Measurements from ENCODE around the gene CTBP2.

The CTBP2 gene

DNA sequence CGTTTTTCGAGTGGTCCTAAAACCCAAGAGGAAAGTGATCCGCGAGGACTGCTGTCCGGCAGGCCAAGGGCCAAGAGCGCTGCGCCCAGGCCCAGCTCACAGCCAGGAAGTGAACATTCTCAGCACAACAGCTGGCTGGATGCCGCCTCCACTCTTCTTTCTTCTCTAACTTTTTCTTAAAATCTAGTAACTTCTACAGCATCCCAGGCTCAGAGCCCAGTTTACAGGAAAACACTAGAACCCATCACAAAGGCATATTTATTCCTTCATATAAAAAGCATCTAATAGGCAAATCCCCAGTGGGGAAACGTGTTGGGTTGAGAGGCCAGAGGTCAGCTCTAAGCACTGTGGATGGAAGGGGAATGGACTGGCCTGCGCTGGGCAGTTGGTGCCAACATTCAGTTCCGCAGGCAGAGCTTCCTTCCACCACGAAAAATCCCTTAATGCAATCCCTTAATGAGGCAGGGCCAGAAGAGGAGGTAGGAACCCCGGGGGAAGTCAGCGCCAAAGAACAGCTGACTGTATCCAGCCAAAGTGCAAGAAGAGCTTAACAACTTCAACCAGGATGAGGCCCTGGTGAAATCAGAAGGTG is 143.7 kb downstream of the CTBP2 start:
- DNase-seq: no peak

DNA sequence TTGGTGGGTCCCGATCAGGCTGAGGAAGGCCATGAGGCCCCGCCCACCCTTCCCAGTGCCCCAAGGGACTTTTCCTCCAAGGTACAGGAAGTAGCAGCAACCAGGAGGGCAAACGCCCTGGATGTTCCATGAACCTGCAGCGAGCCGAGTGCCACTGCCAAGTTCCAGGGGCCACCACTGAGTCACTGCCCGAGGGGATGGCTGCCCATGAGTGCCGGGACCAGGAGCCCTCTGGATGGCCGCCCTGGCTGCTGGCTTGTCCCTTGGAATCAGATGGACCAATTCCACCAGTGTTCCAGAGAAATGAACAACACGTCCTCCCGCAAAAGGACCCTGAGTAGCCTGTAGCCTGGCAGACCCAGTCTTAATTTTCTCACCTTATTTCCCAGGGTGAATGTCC is 144.2 kb downstream of the CTBP2 start:
- DNase-seq: no peak

DNA sequence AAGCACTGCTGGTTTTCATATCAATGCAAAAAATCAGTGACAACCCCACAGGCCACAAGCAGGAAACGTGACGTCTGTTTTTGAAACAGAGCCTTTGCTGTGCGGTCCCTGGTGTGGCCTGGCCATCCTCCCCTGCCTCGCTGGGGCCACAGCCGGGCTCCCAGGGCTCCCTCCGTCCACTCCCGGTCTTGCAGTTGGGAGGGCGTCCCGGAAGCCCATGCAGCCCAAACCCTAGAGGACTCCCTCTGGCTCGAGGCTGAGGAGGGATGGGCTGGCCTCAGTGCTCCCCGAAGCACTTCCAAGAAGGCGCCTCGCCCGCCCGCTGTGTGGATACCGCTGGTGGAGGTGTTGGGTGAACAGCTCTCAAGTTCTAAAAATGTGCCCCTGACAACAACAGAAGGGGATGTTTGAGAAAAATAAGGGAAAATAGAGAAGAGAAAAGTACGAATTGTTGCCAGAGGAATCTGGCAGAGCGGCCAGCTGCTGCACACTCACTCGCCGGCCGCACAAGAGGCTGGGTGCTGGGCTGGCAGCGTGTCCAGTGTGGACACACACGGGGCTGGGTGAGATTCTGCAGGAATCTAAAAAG is 144.9 kb downstream of the CTBP2 start:
- DNase-seq: peak; percentile 27

DNA sequence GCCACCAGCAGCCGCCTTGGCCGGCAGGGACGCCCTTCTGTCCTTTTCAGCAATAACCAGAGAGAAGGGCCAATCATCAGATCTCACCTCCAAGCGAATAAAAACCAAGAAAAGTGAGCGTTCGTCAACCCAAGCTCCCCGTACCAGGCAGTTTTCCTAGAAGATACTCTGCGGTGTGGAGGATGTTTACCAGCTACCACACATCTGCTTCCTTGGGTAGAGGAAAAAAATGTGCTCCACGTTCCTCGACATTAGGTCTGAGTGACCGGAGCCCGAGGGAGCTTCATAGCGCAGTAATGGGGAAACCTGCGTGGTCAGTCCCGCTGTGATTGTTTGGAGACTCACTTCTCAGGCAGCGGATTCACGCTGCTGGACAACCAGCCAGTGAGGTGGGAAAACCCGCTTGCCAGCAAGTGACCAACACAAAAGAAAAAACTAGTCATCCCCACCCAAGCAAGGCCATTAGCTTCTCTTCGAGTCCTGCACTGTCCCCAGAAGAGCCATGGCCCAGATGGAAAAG is 145.5 kb downstream of the CTBP2 start:
- DNase-seq: no peak

DNA sequence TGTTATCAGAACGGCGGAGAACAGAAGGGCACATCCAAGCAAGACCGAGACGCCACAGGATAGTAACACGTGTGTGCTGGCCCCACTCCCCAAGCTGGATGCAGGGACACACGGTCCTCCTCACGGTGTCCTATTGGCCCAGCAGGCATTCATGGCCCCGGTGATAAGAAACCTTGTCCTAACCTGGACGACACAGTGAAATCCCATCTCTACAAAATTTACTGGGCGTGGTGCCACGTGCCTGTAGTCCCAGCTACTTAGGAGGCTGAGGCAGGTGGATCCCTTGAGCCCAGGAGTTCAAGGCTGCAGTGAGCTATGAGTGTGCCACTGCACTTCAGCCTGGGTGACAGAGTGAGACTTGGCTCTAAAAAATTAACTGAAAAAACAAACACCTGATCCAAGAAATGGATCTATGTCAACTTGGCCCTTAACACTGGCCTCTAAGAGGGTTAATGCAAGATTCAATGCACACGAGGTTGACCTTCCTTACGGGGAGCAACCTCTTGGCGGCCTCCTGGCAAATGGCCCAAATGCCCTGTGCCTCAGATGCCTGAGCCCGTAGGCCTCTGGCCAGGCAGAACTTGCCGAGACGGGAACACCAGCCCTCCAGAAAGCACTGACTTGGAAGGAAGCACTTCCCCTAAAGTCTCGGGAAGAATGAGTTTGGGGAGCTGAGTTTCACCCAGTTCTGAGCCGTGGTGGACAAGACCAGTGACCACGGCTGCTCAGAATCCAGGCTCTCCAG is 146.1 kb downstream of the CTBP2 start:
- DNase-seq: no peak

DNA sequence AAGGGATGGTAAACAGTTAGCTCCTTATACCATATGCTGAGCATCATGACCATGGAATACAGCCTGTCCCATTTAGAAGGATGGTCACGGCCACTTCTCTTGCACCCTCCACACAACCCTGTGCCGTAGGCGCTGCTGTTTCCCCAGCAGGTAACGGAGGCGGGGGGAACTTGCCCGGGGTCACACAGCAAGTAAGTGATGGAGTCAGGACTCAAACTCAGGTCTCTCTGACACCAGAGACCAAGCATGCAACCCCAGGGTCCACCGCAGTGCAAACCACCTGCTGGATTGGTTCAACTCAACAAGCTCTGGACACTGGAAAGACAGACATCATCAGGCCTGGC is 146.9 kb downstream of the CTBP2 start:
- DNase-seq: no peak

DNA sequence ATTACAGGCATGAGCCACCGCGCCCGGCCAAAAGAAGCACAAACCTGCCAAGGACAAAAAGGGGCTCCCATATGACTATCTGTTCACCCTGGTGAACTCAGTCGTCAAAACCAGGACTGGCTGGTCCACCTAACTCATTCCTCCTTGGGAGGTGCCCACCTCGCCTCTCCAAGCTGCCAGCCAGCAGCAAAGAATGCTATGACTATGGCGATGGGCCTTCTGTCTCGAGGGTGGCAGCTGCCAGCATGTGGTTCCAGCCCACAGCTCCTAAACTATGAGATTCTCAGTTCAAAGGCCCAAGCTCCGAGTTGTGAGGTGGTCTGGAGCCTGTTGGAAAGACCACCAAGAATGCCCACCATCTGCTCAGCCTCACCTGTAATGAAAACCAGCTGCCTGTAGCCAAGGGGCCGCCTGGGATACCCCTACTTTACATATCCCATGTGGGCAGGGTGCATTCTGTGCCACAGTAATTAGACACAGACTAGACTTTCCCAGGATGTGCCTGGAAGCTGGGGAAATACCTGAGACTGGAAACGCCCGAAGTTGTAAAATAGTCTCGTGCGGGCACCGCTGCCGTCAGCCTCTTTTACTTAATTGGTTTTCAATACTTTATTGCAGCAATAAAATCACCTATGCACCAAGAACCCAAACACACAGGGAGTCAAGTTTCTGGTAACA is 147.4 kb downstream of the CTBP2 start:
- DNase-seq: no peak

DNA sequence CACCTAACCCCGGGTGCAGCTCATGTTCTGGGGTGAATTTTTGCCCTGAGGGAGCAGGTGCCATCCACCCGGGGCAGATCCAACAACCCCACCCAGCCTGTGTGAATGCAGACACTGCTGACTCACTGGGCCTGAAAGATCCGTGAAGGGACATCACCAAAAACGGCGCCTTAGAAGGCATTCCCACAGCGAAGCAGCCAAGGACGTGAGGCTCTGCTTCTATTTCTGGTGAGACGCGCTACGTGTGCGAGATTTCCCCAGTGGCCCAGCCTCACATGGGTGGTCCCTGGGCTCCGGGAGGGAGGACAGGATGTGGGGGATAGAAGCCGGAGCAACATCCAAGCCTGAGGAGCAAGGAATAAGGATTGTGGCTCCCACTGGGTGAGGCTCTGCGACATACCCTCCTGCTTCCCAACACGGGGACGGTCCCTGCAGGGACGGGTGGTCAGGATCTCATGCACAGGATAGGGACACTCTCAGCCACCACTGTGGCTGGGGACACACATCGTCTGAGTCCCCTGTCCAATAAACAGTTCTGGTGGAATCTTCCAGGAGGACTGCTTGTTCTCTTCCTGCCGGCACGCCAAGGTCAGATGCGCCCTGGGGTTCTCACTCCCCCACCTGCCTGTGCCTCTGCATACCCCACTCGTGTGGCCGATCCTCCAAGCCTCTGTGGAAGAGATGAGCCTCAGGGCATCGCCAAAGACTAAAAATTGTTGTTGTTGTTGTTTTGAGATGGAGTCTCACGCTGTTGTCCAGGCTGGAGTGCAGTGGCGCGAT is 148.2 kb downstream of the CTBP2 start:
- no peak for DNase-seq

DNA sequence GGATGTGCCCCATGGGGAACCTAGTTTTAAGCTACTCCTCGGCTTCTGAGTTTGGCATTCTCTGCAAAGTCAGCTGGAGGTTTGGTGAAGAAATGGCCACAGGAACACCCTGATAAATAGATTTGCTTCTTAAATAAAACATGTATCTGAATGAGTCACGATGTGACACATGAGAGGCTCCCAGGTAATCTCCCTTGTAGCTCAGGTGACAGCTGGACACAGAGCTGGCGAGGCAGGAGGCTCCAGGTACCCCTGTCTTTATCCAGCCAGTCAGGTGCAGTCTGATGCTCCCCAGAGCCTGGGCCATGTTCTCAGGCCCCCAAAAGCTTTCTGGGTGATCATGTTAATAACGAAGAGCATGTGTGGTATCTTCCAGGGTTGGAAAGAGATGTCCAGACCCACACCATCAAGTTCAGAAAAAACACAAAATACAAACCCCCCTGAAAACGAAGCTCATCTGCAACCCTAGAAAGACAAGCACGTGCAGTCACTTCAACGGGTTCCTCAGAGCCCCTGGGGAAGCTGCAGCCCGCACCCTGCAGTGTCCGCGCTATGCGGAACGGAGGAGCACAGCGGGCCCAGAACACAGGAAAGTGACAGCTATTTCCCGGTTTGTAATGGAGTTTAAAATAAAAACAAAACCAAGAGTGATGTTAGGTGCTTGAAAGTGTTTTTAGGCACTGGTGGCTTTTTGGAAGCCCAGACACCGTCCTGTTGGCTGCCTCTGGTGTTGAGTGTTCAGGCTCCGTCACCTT is 149.0 kb downstream of the CTBP2 start:
- no peak for DNase-seq

DNA sequence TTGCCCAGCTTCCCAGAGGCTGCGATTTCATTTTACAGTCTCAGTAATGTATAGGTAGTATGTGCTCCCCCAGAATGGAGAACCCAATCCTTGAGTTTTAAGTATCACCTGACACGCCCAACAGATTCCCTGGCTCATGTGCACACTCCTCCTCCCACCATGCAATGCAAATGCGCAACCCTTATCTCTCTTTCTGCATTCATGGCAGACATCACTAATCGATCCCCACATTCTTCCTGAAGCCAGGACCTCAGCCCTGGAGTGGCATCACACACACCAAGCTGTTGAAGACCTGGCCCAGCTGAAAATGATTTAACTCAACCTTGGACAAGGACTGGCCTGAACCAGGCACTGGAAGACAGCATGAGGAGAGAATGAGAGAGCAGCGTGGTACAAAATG is 150.0 kb downstream of the CTBP2 start:
- no peak for DNase-seq

DNA sequence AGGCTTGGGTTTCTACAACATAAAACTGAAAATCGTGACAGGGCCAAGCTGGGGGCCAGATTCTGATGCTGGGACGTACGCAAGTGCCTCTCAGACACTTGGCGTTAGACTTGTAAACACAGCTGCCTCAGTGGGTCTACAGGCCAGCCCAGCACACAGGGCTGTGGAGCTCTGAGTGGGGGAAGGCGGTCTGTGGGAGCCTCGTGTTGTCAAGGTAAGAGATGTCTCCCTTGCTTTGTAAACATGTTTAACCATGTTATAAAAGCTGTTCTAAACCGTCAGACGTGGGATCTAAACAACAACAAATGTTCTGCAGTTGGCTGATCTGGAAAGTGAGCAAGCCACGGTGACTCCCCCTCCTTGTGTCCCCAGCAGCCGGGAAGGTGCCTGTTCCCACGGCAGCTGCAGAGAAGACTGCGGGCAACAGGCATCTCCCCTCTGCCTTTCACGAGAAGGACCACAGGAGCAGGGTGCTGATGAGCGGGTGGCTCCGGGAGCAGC is 150.7 kb downstream of the CTBP2 start:
- DNase-seq: no peak

DNA sequence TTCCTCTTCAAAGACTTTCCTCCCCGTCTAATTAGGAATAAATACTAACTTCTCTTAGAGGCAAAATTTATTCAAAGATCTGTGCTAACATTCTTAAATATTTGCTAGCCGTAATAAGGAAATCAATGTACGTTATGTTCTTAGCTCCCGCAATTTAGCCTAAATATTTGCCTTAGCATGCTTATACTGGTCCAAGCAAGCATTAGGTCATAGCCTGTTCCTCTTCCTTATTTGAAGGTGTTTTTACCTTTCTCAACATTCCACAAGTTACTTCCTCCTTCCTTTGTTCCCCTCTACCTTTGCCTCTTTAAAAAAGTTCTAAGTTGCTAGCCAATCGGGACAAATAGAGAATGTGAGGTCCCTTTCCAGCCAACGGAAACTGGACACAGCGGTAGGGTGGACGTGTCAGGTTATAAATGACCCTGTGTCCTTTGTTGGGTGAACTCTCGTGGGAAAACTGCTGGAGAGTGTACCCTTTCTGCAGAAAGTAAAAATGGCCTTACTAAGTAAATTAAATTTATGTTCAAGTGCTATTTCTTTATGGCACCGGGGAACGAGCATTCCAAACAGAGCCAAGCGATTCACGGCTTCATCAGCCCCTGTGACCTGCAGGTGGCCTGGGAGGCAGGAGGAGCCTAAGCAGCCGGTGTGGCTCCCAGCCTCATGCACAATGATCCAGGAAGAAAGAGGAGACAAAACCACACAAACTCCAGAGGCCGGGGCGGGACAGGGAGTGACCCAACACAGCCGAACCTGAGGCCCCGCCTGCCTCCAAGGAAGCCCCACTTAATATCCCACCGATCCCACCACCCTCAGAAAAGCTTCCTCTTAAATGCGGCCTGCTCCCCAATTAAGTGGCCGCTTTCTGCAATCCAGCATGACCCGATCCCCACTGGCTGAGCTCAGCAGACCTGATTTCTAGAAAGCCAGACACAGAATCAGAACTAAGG is 151.4 kb downstream of the CTBP2 start:
- DNase-seq: no peak

DNA sequence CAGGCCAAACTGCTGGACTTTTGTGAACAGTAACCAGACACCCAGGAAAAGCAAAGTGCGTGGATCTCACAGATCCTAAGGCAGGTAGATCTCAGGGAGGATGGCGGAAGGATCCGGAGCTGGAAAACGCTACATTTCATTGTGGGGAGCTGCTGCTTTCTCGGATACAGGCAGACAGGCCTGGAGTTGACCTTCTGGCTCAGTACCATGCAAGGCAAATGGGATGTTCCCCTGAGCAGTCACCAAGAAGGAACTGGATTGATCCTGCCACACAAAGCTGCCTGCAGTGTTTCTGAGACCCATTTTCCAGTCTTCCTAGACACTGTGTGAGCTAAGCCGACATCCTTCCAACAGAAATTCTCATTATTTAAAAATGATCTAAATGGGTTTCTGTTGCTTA is 152.9 kb downstream of the CTBP2 start:
- DNase-seq: no peak

DNA sequence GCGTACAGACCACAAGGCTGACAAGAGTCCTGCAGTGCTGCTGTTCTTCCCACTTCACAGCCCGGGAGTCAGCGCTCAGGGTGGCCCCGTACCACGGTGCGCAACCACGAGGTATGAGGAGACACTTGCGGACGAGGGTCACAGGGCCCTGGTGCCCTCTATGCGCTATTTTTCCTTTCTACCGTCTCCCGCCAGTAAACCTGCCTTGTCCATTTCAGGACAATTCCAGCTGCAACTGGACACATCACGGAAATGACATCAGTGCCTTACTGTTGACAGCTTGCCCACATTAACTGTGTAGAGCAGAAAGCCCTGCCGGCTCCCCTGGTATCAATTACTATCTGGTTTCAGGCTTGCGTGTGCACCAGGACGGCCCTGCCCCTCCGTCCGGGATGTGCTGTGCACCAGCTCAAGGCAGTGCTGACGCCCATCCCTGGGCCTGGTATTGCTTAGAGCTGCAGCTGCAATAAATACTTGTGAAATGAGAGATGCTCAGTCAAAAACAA is 153.4 kb downstream of the CTBP2 start:
- no peak for DNase-seq

DNA sequence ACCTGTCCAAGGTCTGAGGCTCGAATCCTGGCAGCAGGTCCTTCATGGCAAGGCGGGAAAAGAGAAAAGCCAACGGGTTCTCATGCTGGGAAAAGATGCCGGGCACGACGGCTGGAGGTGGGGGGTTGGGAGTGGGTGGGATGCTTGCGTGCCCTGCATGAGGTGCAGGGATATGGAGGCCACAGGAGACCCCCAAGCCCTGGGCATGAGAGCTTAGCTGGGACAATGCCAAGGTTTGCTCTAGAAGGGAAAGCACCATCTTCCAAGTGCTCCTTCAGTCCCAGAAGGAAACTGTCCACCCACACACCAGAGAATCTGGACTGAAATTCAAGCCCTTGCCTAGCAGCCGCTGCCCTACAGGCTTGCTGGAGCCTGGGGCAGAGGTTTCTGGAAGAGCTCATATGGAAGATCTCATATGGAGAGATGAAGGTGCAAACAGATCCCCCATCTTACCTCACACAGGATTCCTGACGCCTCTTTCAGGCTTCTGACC is 154.1 kb downstream of the CTBP2 start:
- DNase-seq: no peak

DNA sequence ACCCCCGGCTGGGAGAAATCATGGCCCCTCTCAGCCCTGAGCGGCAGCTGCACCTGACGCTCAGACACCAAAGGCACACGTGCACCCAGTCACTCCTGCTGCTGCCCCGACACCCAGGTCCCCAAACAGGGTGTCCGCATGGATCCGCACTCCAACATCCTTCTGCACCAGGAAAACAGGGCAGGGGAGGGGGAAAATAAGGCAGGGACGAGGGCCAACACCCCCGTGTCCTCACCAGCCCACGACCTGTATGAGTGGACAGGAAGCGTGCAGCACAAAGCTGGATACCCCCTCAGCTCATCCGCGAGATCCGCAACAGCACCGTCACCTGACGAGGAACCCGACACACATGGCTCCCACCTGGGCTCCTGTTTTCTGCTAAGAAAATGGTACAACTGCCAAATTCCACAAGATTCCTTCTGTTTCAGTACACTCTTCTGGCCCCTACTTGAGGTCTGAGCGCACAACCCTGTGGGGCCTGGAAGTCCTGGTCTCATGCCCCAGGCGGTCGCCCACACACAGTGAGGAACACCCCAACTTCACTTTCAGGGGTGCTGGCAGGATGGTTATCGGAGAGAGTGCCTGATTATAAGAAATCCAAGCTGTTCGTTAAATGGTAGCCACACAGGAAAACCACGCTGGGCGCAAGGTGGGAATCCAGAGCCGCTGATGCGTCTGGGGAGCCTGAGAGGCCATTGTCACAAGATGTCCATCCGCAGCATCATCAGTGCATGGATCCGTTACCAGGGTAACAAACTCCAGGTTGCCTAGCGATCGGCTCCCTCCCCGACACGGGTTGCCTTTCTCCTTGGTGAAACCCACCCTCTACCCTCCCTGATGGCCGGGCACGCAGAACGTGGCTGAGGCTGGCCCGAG is 154.8 kb downstream of the CTBP2 start:
- DNase-seq: no peak

DNA sequence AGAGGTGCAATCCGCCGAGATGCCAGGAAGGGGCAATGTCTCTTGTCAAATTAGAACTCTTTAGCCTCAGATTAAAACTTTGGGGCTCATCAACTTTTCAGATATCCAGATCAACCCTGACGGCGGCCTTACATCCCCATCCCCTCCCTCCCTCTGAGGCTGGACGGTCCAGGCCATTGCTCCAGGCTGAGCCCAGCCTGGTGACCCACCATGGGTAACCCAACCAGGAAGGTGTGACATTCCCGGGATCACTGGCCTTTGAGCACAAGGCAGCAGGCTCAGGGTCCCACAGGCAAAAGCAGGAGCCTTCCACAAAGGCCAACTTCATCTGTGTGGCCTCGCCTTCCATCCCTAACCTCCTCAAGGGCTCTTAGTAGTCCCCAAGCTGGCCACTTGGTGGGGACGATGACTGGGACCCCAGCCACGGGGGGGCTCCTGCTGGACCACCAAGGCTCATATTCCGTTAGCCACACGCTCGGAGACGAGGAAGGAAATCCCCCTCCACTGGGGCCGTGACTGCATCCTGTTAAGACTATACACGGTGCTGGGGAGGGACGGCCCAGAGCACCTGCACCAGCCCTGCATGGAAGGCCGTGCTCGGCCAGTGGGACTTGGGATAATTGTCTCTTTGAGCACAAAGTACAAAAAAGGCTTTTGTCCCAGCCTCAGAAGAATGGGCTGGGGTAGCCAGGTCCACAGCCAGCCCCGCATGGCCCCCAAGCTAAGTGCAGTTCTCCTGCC is 155.6 kb downstream of the CTBP2 start:
- no peak for DNase-seq

DNA sequence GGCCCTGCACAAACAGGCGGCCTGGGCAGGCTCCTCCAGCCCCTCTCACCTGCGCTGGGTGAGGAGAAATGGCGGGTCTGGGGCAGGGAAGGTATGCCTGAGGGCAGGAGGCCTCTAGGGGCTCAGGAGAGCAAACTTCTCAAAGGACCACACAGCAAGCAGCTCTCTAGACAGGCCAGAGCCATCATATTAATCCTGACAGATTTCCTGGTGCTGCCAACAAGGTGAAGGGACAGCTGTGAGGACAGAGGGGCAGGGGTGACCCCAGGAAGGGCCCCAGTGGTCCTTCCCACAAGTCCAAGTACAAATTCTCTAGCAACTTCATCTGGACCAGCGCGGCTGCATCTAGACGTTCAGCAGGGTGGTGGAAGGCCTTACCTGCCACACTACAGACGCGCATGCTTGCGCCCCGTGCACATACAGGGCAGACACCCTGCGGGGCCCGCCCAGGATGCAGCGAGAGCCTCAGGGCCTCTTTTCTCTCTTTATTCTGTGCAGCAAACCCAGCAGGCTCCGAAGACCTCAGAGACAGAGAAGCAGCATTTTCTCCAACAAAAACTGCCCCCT is 156.4 kb downstream of the CTBP2 start:
- DNase-seq: no peak
